ENCODE results near the gene LRRC73. TPM values are rescaled to one million over a fixed set of nuclear protein-coding genes. Genes with fewer than 3 reads are reported as not detected.
A peak's percentile ranks its signal among the peaks of the same experiment; 100 is the strongest.

The LRRC73 gene
- total RNA-seq, 4 donors from 2014 or later = 0.36 to 0.53 (median 0.44) TPM; not detected in 1

DNA sequence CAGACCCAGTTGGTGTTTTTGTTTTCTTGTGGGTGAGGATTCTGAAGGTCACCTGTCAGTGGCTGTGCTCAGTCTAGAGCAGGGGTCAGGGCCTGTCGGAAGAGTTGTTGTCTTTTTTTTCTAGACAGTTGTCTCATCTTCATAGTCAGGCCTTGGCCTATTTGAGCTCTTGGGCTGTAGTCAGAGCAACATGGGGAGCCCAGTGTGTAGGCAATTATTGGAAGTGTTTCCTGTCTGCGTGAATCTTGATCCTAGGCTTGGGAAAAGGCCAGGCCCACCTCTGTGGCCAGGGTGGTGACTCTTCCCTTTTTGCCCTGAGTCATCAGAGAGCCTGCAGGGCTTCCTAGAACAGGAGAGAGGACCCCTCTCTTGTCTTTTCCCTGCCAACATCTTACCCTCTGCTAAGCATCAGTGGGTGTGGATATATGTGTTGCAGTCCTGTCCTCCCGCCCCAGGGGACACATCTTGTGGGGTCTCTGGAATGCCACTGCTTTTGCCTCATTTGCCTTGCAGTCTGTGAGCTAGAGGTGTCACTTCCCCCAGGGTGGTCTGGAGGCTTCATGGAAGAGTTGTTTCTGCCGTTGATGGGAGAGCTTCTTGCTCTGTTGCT lies 21.4 kb downstream of the LRRC73 start:
- TF ChIP-seq POLR2A (IDR thresholded peaks at IDR 0.05) = no peak
- TF ChIP-seq, protein P1, sequence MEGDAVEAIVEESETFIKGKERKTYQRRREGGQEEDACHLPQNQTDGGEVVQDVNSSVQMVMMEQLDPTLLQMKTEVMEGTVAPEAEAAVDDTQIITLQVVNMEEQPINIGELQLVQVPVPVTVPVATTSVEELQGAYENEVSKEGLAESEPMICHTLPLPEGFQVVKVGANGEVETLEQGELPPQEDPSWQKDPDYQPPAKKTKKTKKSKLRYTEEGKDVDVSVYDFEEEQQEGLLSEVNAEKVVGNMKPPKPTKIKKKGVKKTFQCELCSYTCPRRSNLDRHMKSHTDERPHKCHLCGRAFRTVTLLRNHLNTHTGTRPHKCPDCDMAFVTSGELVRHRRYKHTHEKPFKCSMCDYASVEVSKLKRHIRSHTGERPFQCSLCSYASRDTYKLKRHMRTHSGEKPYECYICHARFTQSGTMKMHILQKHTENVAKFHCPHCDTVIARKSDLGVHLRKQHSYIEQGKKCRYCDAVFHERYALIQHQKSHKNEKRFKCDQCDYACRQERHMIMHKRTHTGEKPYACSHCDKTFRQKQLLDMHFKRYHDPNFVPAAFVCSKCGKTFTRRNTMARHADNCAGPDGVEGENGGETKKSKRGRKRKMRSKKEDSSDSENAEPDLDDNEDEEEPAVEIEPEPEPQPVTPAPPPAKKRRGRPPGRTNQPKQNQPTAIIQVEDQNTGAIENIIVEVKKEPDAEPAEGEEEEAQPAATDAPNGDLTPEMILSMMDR (IDR thresholded peaks at IDR 0.05) = no peak
- no peak for DNase-seq (ENCODE audit: low spot score in 2 of 2)
- H3K4me3 ChIP-seq (ENCODE audit: low read depth, poor library complexity, severe bottlenecking) = no peak overlapping the region
- WGBS, 2 donors = 52 to 60% methylated on average over 4 of the region's 4 CpGs
- intact Hi-C loops (cut with DNase I; ENCODE audit: low total_unique reads) = no loop called here

DNA sequence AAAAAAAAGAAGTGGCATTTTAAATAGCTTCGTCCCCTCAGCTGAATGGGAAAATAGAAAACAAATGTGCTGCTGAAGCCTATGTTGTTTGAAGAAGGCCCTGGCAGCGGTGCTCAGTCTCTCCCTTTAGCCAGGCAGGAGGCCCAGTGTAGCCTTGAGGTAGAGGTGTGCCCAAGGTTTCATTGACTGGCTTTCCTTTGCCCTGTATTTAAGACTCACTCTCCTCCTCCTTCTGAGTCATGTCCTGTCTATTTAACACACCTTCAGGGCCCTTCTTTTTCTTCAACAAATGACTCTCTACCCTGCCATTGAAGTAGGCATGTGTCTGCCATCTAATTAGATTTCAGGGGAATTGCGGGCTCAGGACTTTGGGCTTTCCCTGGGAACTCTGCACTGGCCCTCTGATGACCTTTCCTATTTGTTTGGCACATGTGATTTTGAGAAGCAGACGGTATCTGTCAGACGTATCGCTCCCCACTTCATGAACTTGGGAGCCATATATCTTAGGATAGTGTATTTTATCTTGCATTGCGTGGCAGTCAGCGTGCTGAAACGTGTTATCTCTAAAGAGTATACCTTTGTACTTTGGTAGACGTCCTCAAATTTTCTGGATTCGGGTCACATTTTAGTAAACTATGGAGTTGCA lies 28.4 kb downstream of the LRRC73 start:
- DNase-seq (ENCODE audit: low spot score in 2 of 2) = no peak
- no peak overlapping the region for H3K4me3 ChIP-seq (ENCODE audit: low read depth, poor library complexity, severe bottlenecking)
- TF ChIP-seq, protein P1 (IDR thresholded peaks at IDR 0.05) = no peak
- TF ChIP-seq POLR2A (IDR thresholded peaks at IDR 0.05) = no peak
- intact Hi-C loops (cut with DNase I; ENCODE audit: low total_unique reads) = no loop called here
- WGBS, 2 donors = 61 to 66% methylated on average over 11 of the region's 11 CpGs

DNA sequence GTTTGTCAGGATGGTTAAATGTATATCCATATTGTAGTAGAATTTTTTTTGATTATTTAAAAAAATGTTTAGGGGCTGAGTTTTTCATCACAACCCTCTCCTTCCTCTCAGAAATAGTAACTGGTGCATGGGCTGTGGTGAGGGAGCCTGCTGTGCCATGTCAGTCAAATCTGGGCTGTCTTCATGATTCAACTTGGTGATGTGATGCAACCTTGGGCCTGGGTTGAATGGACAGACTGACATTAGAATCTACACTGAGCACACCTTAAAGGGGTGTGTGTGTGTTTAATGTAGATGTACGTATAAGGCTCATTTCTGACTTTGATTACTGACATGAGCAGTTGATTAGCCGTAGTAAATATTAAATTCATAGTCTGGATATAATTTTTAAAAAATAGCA lies 29.1 kb downstream of the LRRC73 start:
- no peak overlapping the region for H3K4me3 ChIP-seq (ENCODE audit: low read depth, poor library complexity, severe bottlenecking)
- no peak for TF ChIP-seq POLR2A (IDR thresholded peaks at IDR 0.05)
- TF ChIP-seq, protein P1 (IDR thresholded peaks at IDR 0.05) = no peak
- DNase-seq (ENCODE audit: low spot score in 2 of 2) = no peak
- 56 to 60% methylated on average over 2 of the region's 2 CpGs for WGBS, 2 donors
- intact Hi-C loops (cut with DNase I; ENCODE audit: low total_unique reads) = no loop called here

DNA sequence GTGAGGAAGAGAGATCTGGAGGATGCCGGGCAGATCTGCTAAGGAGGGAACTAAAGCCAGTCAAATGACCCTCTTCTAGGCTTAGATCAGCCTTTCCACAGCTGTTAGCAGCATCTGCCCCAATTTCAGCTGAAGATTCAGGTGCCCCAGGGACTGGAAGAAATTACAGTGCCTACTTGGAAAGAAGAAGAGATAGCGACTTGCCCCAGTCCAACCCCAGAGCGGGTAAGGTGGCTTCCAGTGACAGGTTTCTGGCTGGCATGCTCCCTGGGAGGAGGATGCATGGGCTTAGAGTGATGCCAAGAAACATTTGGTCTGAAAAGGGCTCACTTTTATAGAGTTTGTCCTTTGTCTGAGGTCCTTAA lies 32.2 kb downstream of the LRRC73 start:
- H3K4me3 ChIP-seq (ENCODE audit: low read depth, poor library complexity, severe bottlenecking) = peak overlapping the region; percentile 55
- intact Hi-C loops (cut with DNase I; ENCODE audit: low total_unique reads) = no loop called here
- WGBS, 2 donors = 6 to 10% methylated on average over 3 of the region's 3 CpGs
- TF ChIP-seq, protein P1 (IDR thresholded peaks at IDR 0.05) = no peak
- no peak for TF ChIP-seq POLR2A (IDR thresholded peaks at IDR 0.05)
- DNase-seq (ENCODE audit: low spot score in 2 of 2) = no peak

DNA sequence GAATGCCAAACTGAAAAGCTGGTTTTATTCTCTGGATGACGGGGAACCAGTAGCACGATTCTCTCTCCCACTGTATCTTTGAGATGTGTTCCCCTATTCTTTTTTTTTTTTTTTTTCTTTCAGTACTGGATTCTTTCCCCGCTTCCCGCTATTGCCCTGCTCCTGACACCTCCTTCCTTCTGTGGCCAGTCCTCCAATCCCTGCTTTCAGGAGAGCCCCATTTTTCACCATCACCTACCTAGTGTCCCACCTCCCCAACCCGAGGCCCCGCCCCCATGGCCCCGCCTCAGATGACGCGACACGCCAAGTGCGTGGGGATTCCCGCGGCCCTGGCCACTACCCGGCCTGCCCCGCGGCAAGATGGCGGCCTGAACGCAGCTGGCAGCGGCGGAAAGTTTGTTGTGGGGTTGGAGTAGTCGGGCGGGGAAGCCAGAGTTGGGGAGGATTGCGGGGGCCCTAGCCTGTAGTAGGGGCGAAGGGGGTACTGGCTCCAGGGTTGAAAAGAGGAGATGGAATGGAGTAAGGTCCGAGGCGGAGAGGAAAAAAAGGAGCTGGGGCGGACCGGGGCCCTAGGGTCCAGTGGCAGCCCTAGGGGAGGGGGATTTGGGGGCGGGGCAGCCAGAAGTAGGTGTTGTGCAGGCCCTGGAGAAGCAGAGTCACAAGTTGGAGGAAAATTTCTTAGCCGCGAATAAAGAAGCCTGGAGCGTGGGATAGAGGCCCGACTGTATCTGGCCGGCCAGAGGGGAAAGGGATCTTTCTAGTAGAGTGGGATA lies 32.7 kb downstream of the LRRC73 start, which contains the start of gene TJAP1:
TSS of gene TJAP1 (plus strand) at position 336 of the 773 bp plus-strand sequence. CDS start 21,432 bp downstream, outside the sequence.
- DNase-seq (ENCODE audit: low spot score in 2 of 2) = peak; percentile 89 to 98
- intact Hi-C loops (cut with DNase I; ENCODE audit: low total_unique reads) = no loop called here
- H3K4me3 ChIP-seq (ENCODE audit: low read depth, poor library complexity, severe bottlenecking) = peak within 1 kb of the TSS; percentile 55
- TF ChIP-seq, protein P1 (IDR thresholded peaks at IDR 0.05) = no peak
- TF ChIP-seq POLR2A (IDR thresholded peaks at IDR 0.05) = no peak
- WGBS, 2 donors = 1 to 2% methylated on average over 34 of the region's 34 CpGs
